ENCODE measurements around the gene UBE2E2.

UBE2E2 gene

GRCh38 chr3:23272820-23273219 lies 69.7 kb downstream of the UBE2E2 start:
- no peak for TF ChIP-seq CTCF (IDR thresholded peaks at IDR 0.05; ENCODE audit: extremely low read depth, missing control alignments)
- DNase-seq (ENCODE audit: low spot score) = no peak

- TF ChIP-seq CTCF (IDR thresholded peaks at IDR 0.05; ENCODE audit: extremely low read depth, missing control alignments) = no peak
- DNase-seq (ENCODE audit: low spot score) = no peak
Observed at GRCh38 chr3:23275061-23275460, 71.9 kb downstream of the UBE2E2 start.

GRCh38 chr3:23275814-23276213 lies 72.7 kb downstream of the UBE2E2 start:
- TF ChIP-seq CTCF (IDR thresholded peaks at IDR 0.05; ENCODE audit: extremely low read depth, missing control alignments) = no peak

GRCh38 chr3:23276913-23277658 lies 74.0 kb downstream of the UBE2E2 start:
- no peak for TF ChIP-seq CTCF (IDR thresholded peaks at IDR 0.05; ENCODE audit: extremely low read depth, missing control alignments)
- no peak for DNase-seq (ENCODE audit: low spot score)

More at GRCh38 chr3:23275814-23276213, 72.7 kb downstream of the UBE2E2 start:
- no peak for DNase-seq (ENCODE audit: low spot score)

GRCh38 chr3:23277688-23278087 lies 74.6 kb downstream of the UBE2E2 start:
- DNase-seq (ENCODE audit: low spot score) = no peak
- TF ChIP-seq CTCF (IDR thresholded peaks at IDR 0.05; ENCODE audit: extremely low read depth, missing control alignments) = no peak

GRCh38 chr3:23283625-23284024 lies 80.5 kb downstream of the UBE2E2 start:
- no peak for TF ChIP-seq CTCF (IDR thresholded peaks at IDR 0.05; ENCODE audit: extremely low read depth, missing control alignments)
- DNase-seq (ENCODE audit: low spot score) = no peak

GRCh38 chr3:23288286-23288685 lies 85.2 kb downstream of the UBE2E2 start:
- DNase-seq (ENCODE audit: low spot score) = no peak
- no peak for TF ChIP-seq CTCF (IDR thresholded peaks at IDR 0.05; ENCODE audit: extremely low read depth, missing control alignments)
